Mesenteric fat pad (tissue), 1 donor: ENCODE data around the gene TBXA2R. TPM values are rescaled to one million over a fixed set of nuclear protein-coding genes. Genes with fewer than 3 reads are reported as not detected.

Experiments
- DNase-seq: peaks from one replicate; pipeline ENCODE4 v3.0.0-alpha.2; 2020; ENCODE audit warnings: low spot score
- total RNA-seq: library from RNA; stranded (reverse); fragmentation: NEBNext Ultra II Directional; extraction: Animal tissue kit (Norgen Biotek cat#: 25700); gene quantifications from one replicate; pipeline ENCODE4 v1.2.1, GENCODE V29; 2021
- donor health status: DM: yes; HTN: yes; CAD: no.

Gene TBXA2R
- total RNA-seq, 1 donor from 2014 or later, result 5.4 TPM

GRCh38 chr19:3607303-3608078 is 816 bp upstream of the TBXA2R start:
- no peak for DNase-seq

- no peak for DNase-seq
Measured at GRCh38 chr19:3606174-3606689, 443 bp downstream of the TBXA2R start.

- DNase-seq, result no peak
Measured at GRCh38 chr19:3605770-3606169, 905 bp downstream of the TBXA2R start.

- no peak for DNase-seq
Measured at GRCh38 chr19:3605361-3605760, 1.3 kb downstream of the TBXA2R start.

GRCh38 chr19:3604987-3605343 is 1.7 kb downstream of the TBXA2R start:
- DNase-seq, result no peak

GRCh38 chr19:3604227-3604986 is 2.3 kb downstream of the TBXA2R start:
- no peak for DNase-seq

- no peak for DNase-seq
Measured at GRCh38 chr19:3603121-3603811, 3.4 kb downstream of the TBXA2R start.

GRCh38 chr19:3601021-3601420 is 5.7 kb downstream of the TBXA2R start:
- DNase-seq, result no peak

GRCh38 chr19:3599776-3600187 is 6.9 kb downstream of the TBXA2R start:
- no peak for DNase-seq

- no peak for DNase-seq
Measured at GRCh38 chr19:3595521-3596061, 11.1 kb downstream of the TBXA2R start.

- DNase-seq, result no peak
Measured at GRCh38 chr19:3593156-3593555, 13.5 kb downstream of the TBXA2R start.

GRCh38 chr19:3591876-3592613 is 14.6 kb downstream of the TBXA2R start:
- no peak for DNase-seq

GRCh38 chr19:3590991-3591659 is 15.6 kb downstream of the TBXA2R start:
- no peak for DNase-seq

GRCh38 chr19:3589949-3590348 is 16.7 kb downstream of the TBXA2R start:
- DNase-seq, result no peak

- no peak for DNase-seq
Measured at GRCh38 chr19:3589439-3589838, 17.2 kb downstream of the TBXA2R start.

- no peak for DNase-seq
Measured at GRCh38 chr19:3586707-3587346, 19.8 kb downstream of the TBXA2R start.

- no peak for DNase-seq
Measured at GRCh38 chr19:3586127-3586626, 20.5 kb downstream of the TBXA2R start.

GRCh38 chr19:3585301-3586126 is 21.2 kb downstream of the TBXA2R start, which contains the start of gene GIPC3:
Gene GIPC3, plus strand, starts transcription at chr19:3585478. Its CDS starts 120 bp downstream, at chr19:3585598.
- no peak for DNase-seq
